ENCODE data around the gene IGF1R. TPM values are rescaled to one million over a fixed set of nuclear protein-coding genes. Genes with fewer than 3 reads are reported as not detected.

Gene IGF1R
- total RNA-seq, 4 donors from 2014 or later, result 39.3 to 97.4 (median 44.7) TPM

GRCh38 chr15:98812716-98813446 is 164.5 kb downstream of the IGF1R start:
- no peak for TF ChIP-seq CTCF (IDR thresholded peaks at IDR 0.05)
- no peak for ATAC-seq (ENCODE audit: low FRiP score)
- no peak for DNase-seq (ENCODE audit: low spot score)

- no peak for DNase-seq (ENCODE audit: low spot score)
- ATAC-seq (ENCODE audit: low FRiP score), result no peak
- no peak for TF ChIP-seq CTCF (IDR thresholded peaks at IDR 0.05)
Measured at GRCh38 chr15:98813951-98814350, 165.6 kb downstream of the IGF1R start.

- TF ChIP-seq CTCF (IDR thresholded peaks at IDR 0.05), result no peak
- no peak for DNase-seq (ENCODE audit: low spot score)
- ATAC-seq (ENCODE audit: low FRiP score), result no peak
Measured at GRCh38 chr15:98815207-98815606, 166.9 kb downstream of the IGF1R start.

GRCh38 chr15:98817745-98818144 is 169.4 kb downstream of the IGF1R start:
- TF ChIP-seq CTCF (IDR thresholded peaks at IDR 0.05), result no peak
- DNase-seq (ENCODE audit: low spot score), result no peak
- no peak for ATAC-seq (ENCODE audit: low FRiP score)

- DNase-seq (ENCODE audit: low spot score) (no peak), ATAC-seq (ENCODE audit: low FRiP score) (no peak)
- no peak for TF ChIP-seq CTCF (IDR thresholded peaks at IDR 0.05)
Measured at GRCh38 chr15:98823012-98823458, 174.7 kb downstream of the IGF1R start.

GRCh38 chr15:98823616-98824015 is 175.3 kb downstream of the IGF1R start:
- no peak for ATAC-seq (ENCODE audit: low FRiP score)
- no peak for TF ChIP-seq CTCF (IDR thresholded peaks at IDR 0.05)
- no peak for DNase-seq (ENCODE audit: low spot score)

GRCh38 chr15:98824595-98824994 is 176.3 kb downstream of the IGF1R start:
- ATAC-seq (ENCODE audit: low FRiP score), result no peak
- TF ChIP-seq CTCF (IDR thresholded peaks at IDR 0.05), result no peak
- no peak for DNase-seq (ENCODE audit: low spot score)

All from omental fat pad (tissue), 4 donors.